DND-41 (cell line): ENCODE data around the gene PMEPA1.

Source experiments
- EZH2 ChIP-seq: IDR thresholded peaks from 3 replicates; pipeline ENCODE4 v1.6.1; 2012; ENCODE audit warnings: borderline replicate concordance, low read depth, mild to moderate bottlenecking, moderate library complexity, low read length, inconsistent platforms; ENCODE audit not compliant: severe bottlenecking
- TF ChIP-seq, protein P1 (sequence below): IDR thresholded peaks from 2 replicates; pipeline ENCODE4 v1.5.1; 2012; ENCODE audit warnings: borderline replicate concordance, low read length, moderate library complexity, mild to moderate bottlenecking; ENCODE audit not compliant: poor library complexity, severe bottlenecking; ENCODE audit errors: extremely low read depth

- TF ChIP-seq, protein P1, sequence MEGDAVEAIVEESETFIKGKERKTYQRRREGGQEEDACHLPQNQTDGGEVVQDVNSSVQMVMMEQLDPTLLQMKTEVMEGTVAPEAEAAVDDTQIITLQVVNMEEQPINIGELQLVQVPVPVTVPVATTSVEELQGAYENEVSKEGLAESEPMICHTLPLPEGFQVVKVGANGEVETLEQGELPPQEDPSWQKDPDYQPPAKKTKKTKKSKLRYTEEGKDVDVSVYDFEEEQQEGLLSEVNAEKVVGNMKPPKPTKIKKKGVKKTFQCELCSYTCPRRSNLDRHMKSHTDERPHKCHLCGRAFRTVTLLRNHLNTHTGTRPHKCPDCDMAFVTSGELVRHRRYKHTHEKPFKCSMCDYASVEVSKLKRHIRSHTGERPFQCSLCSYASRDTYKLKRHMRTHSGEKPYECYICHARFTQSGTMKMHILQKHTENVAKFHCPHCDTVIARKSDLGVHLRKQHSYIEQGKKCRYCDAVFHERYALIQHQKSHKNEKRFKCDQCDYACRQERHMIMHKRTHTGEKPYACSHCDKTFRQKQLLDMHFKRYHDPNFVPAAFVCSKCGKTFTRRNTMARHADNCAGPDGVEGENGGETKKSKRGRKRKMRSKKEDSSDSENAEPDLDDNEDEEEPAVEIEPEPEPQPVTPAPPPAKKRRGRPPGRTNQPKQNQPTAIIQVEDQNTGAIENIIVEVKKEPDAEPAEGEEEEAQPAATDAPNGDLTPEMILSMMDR = peak; percentile 9
- TF ChIP-seq EZH2 = no peak
These were observed 16.7 kb downstream of the PMEPA1 start for GRCh38 chr20:57693002-57693582.
